Breast epithelium (tissue), 3 donors: ENCODE measurements around the gene SH3BP1.
A peak's percentile ranks its signal among the peaks of the same experiment; 100 is the strongest.

Experiments
- CTCF ChIP-seq, 3 donors: fragments of 450-650 bp; IDR thresholded peaks; one replicate each; pipeline ENCODE4 v1.5.1; 2016 to 2017; ENCODE audit warnings: antibody characterized with exemption in 3 of 3, mild to moderate bottlenecking in 3 of 3, moderate library complexity in 3 of 3
- POLR2A ChIP-seq: fragments of 450-650 bp; IDR thresholded peaks from one replicate; pipeline ENCODE4 v1.6.1; 2016; ENCODE audit warnings: antibody characterized with exemption, mild to moderate bottlenecking, moderate library complexity
- POLR2AphosphoS5 ChIP-seq, 3 donors: sonication (generic); formaldehyde crosslinking; IDR thresholded peaks; one replicate each; pipeline ENCODE4 v1.6.1; 2017; ENCODE audit warnings: antibody characterized with exemption in 3 of 3

- peak; percentile 52 to 90 (median 87) for TF ChIP-seq CTCF (IDR thresholded peaks at IDR 0.05)
- TF ChIP-seq POLR2AphosphoS5 (IDR thresholded peaks at IDR 0.05) = peak in 1 of 3 donors; percentile 45
- no peak for TF ChIP-seq POLR2A
These were observed 42.1 kb downstream of the SH3BP1 start for GRCh38 chr22:37681556-37682049.
